SK-N-SH treated with all-trans-retinoic acid at 6 μM for 48 hours (cell line): ENCODE data around the gene SSTR1.

Source experiments
- ATAC-seq: fragments of 200-7000 bp; cut with Tn5 transposase; 3 replicates; pipeline ENCODE4 v1.9.1; 2020; ENCODE audit warnings: mild to moderate bottlenecking, moderate library complexity
- ARNTL ChIP-seq: fragments of 450-650 bp; formaldehyde crosslinking; IDR thresholded peaks from 2 replicates; pipeline ENCODE4 v1.5.0; 2020; ENCODE audit warnings: low read depth, mild to moderate bottlenecking, moderate library complexity, borderline replicate concordance
- BACH2 ChIP-seq: fragments of 250-450 bp; sonication (Bioruptor Pico); IDR thresholded peaks from 2 replicates; pipeline ENCODE4 v1.9.0; 2021; ENCODE audit warnings: mild to moderate bottlenecking, borderline replicate concordance
- CSDC2 ChIP-seq: fragments of 250-450 bp; sonication (Bioruptor Pico); IDR thresholded peaks from 2 replicates; pipeline ENCODE4 v1.5.0; 2020; ENCODE audit warnings: mild to moderate bottlenecking, moderate library complexity
- CSRNP3 ChIP-seq: fragments of 250-450 bp; sonication (Bioruptor Pico); IDR thresholded peaks from 2 replicates; pipeline ENCODE4 v1.5.1; 2021; ENCODE audit warnings: mild to moderate bottlenecking, moderate library complexity
- ESRRG ChIP-seq: fragments of 250-450 bp; sonication (Bioruptor Pico); IDR thresholded peaks from 2 replicates; pipeline ENCODE4 v1.6.1; 2021; ENCODE audit warnings: mild to moderate bottlenecking
- GLIS3 ChIP-seq: fragments of 250-450 bp; sonication (Bioruptor Pico); IDR thresholded peaks from 2 replicates; pipeline ENCODE4 v1.5.0; 2020; ENCODE audit warnings: mild to moderate bottlenecking, moderate library complexity
- OSR1 ChIP-seq: fragments of 250-450 bp; sonication (Bioruptor Pico); IDR thresholded peaks from 2 replicates; pipeline ENCODE4 v1.8.0; 2022; ENCODE audit warnings: moderate library complexity, mild to moderate bottlenecking, inconsistent platforms
- PATZ1 ChIP-seq: fragments of 250-450 bp; sonication (Bioruptor Pico); IDR thresholded peaks from 2 replicates; pipeline ENCODE4 v1.8.0; 2020; ENCODE audit warnings: mild to moderate bottlenecking, moderate library complexity, borderline replicate concordance
- POU6F1 ChIP-seq: fragments of 250-450 bp; sonication (Bioruptor Pico); IDR thresholded peaks from 2 replicates; pipeline ENCODE4 v1.8.0; 2021; ENCODE audit warnings: low read depth, mild to moderate bottlenecking, moderate library complexity, borderline replicate concordance
- RARB ChIP-seq: fragments of 250-450 bp; sonication (Bioruptor Pico); IDR thresholded peaks from 2 replicates; pipeline ENCODE4 v1.8.0; 2021; ENCODE audit warnings: mild to moderate bottlenecking, moderate library complexity
- SNAI2 ChIP-seq: fragments of 250-450 bp; sonication (Bioruptor Pico); IDR thresholded peaks from 2 replicates; pipeline ENCODE4 v1.5.0; 2020; ENCODE audit warnings: mild to moderate bottlenecking, moderate library complexity
- TOX ChIP-seq: fragments of 250-450 bp; sonication (Bioruptor Pico); IDR thresholded peaks from 2 replicates; pipeline ENCODE4 v1.8.0; 2021; ENCODE audit warnings: mild to moderate bottlenecking, moderate library complexity, borderline replicate concordance
- TSHZ2 ChIP-seq: fragments of 250-450 bp; sonication (Bioruptor Pico); IDR thresholded peaks from 2 replicates; pipeline ENCODE4 v1.5.0; 2020; ENCODE audit warnings: mild to moderate bottlenecking, moderate library complexity
- ZFP3 ChIP-seq: fragments of 250-450 bp; sonication (Bioruptor Pico); IDR thresholded peaks from 2 replicates; pipeline ENCODE4 v1.5.0; 2020; ENCODE audit warnings: mild to moderate bottlenecking, moderate library complexity
- ZNF565 ChIP-seq: fragments of 450-650 bp; formaldehyde crosslinking; conservative IDR thresholded peaks from 2 replicates; pipeline ENCODE4 v1.5.0; 2020; ENCODE audit warnings: low read depth, mild to moderate bottlenecking, moderate library complexity
- ZNF70 ChIP-seq: fragments of 450-650 bp; formaldehyde crosslinking; IDR thresholded peaks from 2 replicates; pipeline ENCODE4 v1.5.0; 2020; ENCODE audit warnings: mild to moderate bottlenecking, moderate library complexity
- ZNF8 ChIP-seq: fragments of 450-650 bp; formaldehyde crosslinking; IDR thresholded peaks from 2 replicates; pipeline ENCODE4 v1.5.0; 2020; ENCODE audit warnings: mild to moderate bottlenecking, moderate library complexity

Gene SSTR1

GRCh38 chr14:38184132-38184531, 23.6 kb upstream of the SSTR1 start:
- ATAC-seq, result no peak
- no peak for TF ChIP-seq BACH2 (CRISPR knock-in tag)
- TF ChIP-seq SNAI2, result no peak
- no peak for TF ChIP-seq ZNF8 (CRISPR knock-in tag)
- TF ChIP-seq CSRNP3 (CRISPR knock-in tag), result no peak
- TF ChIP-seq TOX (CRISPR knock-in tag), result no peak
- TF ChIP-seq CSDC2 (CRISPR knock-in tag), result no peak
- TF ChIP-seq, all 23 proteins: peak for 0

- no peak for ATAC-seq
These were observed 22.0 kb upstream of the SSTR1 start for GRCh38 chr14:38185671-38186070.

GRCh38 chr14:38186216-38186615, 21.5 kb upstream of the SSTR1 start:
- ATAC-seq, result no peak
- TF ChIP-seq SNAI2, result no peak
- no peak for TF ChIP-seq RARB (CRISPR knock-in tag)

More at GRCh38 chr14:38185671-38186070, 22.0 kb upstream of the SSTR1 start:
- no peak for TF ChIP-seq TOX (CRISPR knock-in tag)
- no peak for TF ChIP-seq ZFP3 (CRISPR knock-in tag)
- no peak for TF ChIP-seq OSR1 (CRISPR knock-in tag)
- TF ChIP-seq ARNTL (CRISPR knock-in tag), result no peak
- TF ChIP-seq POU6F1 (CRISPR knock-in tag), result no peak

- TF ChIP-seq TOX (CRISPR knock-in tag), result no peak
- no peak for TF ChIP-seq RARB (CRISPR knock-in tag)
- no peak for TF ChIP-seq TSHZ2 (CRISPR knock-in tag)
- TF ChIP-seq CSRNP3 (CRISPR knock-in tag), result no peak
- no peak for TF ChIP-seq GLIS3 (CRISPR knock-in tag)
- TF ChIP-seq PATZ1 (CRISPR knock-in tag), result no peak
- TF ChIP-seq ZNF8 (CRISPR knock-in tag), result no peak
- no peak for TF ChIP-seq ARNTL (CRISPR knock-in tag)
- TF ChIP-seq ESRRG, result no peak
- no peak for TF ChIP-seq ZNF70 (CRISPR knock-in tag)
- no peak for TF ChIP-seq ZNF565
- ATAC-seq, result no peak
These were observed 20.2 kb upstream of the SSTR1 start for GRCh38 chr14:38187528-38187927.
